ENCODE results near the gene AKT2.
"Not testable (repeated sequence)": the region's sequence is repeated elsewhere in the genome, so short reads cannot be mapped to it uniquely, and the experiment has no call there.

The AKT2 gene

DNA sequence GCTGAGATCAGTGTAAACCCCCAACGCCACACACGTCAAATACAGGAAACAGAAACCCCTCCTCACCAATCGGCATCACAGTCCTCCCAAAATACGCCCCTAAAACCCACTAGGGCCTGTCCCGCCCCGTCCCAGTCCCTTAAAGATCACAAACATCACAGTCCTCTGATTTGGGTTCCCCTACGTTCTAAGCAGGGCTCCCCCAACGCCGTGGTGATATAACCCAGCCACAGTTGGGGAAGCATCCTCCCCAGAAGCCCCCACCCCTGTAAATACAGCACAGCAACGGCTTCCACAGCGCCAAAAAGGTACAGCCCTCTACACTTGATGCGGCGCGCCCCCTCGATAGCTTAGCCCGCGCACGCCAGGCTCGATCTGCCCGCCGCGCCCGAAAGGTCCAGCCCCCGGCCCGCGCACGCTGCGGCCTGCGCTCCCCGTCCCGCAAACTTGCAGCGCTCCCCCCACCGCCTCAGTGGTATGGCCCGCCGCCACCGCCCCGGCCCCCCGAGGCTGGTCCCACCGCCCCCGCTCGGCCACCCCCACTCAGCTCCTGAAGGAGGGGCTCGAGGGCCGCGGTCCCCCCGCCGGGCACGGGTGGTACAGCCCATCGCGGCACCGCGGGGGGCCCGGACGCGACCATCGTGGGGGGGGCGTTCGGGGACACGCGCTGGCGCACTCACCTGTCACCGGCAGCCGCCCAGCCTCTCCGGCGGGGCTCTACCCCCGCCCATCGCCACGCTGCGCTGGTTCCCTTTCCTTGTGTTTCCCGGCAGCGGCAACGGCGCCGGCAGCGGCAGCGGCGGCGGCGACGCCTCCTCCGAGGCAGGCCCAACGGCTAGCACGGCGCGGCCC is at the start of gene AKT2:
AKT2 (minus strand) TSS at position 845 of the 852 bp plus-strand sequence. CDS start 20,078 bp downstream, outside the sequence.
- peak; percentile 79 for DNase-seq

DNA sequence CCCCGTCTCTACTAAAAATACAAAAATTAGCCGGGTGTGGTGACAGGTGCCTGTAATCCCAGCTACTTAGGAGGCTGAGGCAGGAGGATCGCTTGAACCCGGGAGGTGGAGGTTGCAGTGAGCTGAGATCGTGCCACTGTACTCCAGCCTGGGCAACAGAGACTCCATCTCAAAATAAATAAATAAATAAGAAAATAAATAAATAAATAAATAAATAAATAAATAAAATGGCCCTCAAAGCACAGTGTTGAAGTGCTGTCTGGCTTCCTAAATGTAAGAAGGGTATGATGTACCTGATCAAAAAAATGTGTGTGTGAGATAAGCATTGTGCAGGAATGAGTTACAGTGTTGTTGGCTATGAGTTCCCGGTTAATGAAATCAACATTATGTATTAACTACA is 47.9 kb upstream of the AKT2 start:
- DNase-seq, result not testable (repeated sequence)

DNA sequence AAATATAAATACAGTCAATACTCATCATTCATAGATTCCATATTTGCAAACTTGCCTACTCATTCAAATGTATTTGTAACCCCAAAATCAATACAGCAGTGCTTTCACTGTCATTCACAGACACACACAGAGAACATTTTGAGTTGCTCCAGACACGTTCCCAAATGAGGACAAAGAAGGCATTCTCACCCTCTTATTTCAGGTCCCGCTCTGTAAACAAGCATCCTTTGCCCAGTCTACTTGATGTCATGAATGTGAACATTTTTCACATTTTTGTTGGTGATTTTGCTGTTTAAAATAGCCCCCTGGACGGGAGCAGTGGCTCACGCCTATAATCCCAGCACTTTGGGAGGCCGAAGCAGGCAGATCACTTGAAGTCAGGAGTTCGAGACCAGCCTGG is 47.5 kb upstream of the AKT2 start:
- no peak for DNase-seq

GRCh38 chr19:40331052-40331451 is 45.9 kb upstream of the AKT2 start:
- DNase-seq, result no peak

DNA sequence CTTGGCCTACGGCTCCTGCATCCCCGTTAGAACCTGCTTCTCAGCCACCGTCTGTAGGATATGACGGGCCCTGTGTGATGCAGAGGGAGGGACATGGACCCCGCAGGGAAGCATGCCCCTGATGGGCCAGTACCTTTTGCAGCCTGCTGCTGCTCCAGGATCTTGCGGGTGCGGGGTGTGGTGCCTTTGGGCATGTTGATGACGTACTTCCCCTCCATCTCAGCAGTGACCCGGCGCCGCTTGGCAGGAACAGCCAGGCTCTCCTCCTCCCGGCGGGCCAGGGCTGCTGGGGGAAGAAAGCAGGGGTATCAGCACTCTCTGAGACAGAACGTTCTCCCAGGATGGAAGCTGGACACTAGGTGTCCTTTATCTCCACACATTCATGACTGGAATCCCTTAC is 41.1 kb upstream of the AKT2 start:
- DNase-seq, result no peak

DNA sequence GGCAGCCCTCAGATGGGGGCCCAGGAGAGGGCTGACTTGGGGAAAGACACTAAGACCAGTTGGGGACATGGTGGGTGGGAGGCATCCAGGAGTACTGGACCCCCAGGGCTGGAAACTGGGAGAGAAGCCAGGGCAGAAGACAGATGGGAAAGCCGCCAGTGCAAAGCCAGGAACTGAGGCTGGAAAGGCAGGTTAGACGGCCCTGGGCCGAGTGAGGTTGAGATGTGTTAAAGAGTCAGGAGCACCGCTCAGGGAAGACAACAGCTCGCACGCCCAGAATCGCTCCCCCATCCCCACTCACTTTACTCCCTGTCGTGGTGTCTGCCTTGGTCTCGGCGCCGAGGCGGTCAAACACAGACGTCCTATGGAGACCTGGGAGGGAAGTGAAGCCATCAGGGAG is 38.6 kb upstream of the AKT2 start:
- DNase-seq, result no peak

GRCh38 chr19:40322951-40323615 is 37.9 kb upstream of the AKT2 start:
- no peak for DNase-seq

DNA sequence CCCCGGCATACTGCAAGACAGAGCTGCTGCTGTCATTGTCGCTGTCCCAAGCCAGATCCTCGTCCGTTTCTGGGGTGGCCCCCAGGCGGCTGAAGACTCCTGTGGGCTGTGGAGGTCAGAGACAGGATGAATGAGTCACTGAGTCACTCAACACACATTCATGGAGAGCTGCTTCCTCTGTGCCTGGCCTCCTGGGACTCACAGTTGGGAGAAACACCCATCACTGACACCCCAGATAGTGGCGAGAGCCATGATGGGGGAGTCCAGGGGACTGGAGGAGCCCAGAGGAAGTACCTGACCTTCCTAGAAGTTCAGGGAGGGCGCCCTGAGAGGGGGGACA is 37.1 kb upstream of the AKT2 start:
- DNase-seq, result no peak

- no peak for DNase-seq
Measured at GRCh38 chr19:40321566-40322270, 36.6 kb upstream of the AKT2 start.

GRCh38 chr19:40321076-40321475 is 35.9 kb upstream of the AKT2 start:
- no peak for DNase-seq

GRCh38 chr19:40320558-40320935 is 35.4 kb upstream of the AKT2 start:
- DNase-seq, result no peak

GRCh38 chr19:40317338-40317737 is 32.2 kb upstream of the AKT2 start:
- no peak for DNase-seq

DNA sequence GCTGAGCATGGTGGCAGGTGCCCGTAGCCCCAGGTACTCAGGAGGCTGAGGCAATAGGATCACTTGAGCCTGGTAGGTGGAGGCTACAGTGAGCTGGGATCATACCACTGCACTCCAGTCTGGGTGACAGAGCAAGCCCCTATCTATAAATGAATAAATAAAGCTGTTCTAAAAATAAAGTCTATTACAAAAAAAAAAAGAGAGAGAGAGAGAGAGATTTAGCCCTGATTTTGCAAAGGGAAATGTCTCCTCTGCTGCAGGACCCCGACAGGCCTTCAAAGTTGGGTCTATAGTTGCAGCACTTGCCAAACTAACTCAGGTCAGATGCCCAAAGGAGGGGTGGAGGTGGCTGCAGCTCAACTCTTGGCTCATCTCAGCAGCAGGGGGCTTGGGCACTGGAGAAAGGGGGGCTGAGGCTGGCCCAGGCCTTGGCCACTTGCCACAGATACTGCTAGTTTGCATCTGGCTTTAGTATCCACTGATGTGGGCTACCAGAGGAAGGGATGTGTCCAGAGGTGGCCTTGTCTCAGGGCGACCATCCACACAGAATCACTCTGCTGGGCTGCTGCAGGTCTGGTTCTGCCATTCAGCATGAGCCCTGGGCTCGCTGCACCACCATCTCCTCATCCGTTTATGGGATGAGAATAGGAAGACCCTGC is 30.8 kb upstream of the AKT2 start:
- DNase-seq, result no peak

DNA sequence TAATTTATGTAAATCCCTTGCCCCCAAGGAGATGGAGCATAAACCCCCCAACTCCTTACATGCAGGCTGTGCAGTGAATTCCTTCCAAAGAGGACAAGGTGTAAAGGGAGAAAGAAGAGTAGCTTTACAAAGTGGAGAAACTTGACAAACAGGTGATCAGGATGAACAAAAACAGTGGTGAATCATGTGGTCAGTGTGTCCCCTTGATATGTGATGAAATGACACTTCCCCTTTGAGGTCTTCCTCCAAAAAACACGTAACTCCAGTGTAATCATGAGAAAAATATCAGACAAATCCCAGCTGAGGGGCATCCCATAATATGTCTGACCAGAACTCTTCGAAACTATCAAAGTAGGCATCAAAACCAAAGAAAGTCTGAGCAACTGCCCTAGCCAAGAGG is 29.5 kb upstream of the AKT2 start:
- no peak for DNase-seq

DNA sequence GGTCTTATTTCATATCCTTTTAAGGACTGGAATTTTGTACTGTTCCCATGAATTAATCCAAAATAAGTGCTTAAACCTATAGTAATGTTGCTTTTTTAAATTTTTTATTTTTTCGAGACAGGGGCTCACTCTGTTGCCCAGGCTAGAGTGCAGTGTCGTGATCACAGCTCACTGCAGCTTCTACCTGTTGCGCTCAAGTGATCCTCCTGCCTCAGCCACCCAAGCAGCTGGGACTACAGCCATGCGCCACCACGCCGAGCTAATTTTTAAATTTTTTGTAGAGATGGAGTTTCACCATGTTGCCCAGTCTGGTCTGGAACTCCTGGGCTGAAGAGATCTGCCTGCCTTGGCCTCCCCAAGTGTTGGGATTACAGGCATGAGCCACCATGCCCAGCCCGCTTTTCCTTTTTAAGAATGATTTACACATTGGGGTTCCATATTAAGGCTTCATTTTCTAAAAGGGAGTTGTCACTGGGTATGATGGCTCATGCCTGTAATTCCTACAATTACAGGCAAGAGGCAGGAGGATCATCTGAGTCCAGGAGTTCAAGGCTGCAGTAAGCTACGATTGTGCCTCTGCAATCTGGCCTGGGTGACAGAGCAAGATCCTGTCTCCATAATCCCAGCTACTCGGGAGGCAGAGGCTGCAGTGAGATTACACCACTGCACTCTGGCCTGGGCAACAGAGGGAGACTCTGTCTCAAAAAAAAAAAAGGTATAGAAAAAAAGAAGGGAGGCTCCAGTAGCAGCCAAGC is 28.3 kb upstream of the AKT2 start:
- no peak for DNase-seq

- no peak for DNase-seq
Measured at GRCh38 chr19:40312533-40312932, 27.4 kb upstream of the AKT2 start.

GRCh38 chr19:40309666-40310065 is 24.5 kb upstream of the AKT2 start:
- DNase-seq, result no peak

- DNase-seq, result peak; percentile 76
Measured at GRCh38 chr19:40305403-40305802, 20.3 kb upstream of the AKT2 start.

DNA sequence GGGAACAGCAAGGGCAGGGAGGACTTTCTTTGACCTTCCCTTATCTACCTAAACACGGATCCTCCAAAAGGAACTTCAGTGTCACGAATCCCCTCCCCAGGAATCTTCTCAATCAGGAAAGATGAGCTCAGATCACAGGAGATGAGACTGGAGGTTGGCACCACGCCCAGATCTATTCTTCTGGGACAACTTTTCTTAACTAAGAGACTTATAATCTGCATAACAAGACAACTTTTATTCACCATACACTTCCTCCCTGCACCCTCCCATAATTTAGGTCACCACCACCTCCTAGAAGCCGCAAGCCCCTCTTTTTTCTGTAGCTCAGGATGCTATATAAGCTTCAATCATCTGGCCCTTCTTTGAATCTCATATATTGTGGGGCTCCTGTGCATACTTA is 19.2 kb upstream of the AKT2 start:
- no peak for DNase-seq

DNA sequence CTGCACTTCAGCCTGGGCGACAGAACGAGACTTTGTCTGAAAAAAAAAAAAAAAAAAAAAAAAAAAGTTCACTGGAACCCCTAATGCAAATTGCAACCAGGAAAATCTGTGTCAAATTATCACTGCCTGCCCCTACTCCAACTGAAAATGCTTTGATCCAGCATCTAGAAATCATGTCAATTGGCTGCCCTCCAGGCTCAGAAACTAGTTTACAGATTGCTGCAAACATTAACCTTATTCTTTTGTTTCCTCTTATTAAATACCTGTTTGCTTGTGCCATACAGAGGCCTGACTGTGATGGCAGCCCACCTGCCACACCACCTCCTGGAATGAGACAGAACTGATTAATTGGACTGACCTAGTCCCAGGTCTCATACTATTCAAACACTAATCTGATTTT is 18.6 kb upstream of the AKT2 start:
- no peak for DNase-seq

DNA sequence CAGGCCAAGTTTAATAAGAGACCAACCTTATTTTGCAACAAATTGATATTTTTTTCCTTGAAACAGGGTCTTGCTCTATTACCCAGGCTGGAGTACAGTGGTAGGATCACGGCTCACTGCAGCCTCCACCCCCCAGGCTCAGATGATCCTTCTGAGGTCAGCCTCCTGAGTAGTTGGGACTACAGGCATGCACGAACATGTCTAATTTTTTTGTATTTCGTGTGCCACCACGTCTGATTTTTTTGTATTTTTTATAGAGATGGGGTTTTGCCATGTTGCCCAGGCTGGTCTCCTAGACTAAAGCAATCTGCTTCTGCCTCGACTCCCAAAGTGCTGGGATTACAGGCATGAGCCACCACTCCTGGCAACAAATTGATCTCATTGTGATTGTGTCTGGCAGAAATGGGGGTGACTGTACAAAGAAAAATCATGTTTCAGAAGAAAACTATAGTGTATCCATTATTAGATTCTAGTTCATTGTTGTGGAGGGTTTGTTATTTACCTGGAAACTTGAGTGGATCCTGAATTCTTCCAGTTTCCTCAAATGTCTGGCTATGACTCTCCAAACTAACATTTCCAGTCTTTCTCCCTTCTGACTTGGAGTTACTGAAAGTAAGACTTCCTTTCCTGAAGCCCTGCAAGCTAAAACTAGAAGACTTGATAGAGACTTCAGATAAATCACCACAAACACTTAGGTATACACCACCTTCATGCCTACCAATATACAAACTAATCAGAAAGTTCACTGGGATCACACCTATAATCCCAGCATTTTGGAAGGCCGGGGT is 17.3 kb upstream of the AKT2 start:
- DNase-seq, result no peak

GRCh38 chr19:40300668-40301067 is 15.5 kb upstream of the AKT2 start:
- no peak for DNase-seq
